ENCODE measurements around the gene SIT1.

The SIT1 gene

GRCh38 chr9:35664531-35665470 is 14.1 kb upstream of the SIT1 start, which contains the start of gene ARHGEF39:
ARHGEF39 (minus strand) TSS chr9:35665195; CDS start chr9:35665169, 26 bp downstream.
- peak; percentile 87 for ATAC-seq
- TF ChIP-seq CREB5 (CRISPR knock-in tag; IDR thresholded peaks at IDR 0.05; ENCODE audit: low read depth) = no peak
- TF ChIP-seq ZFP3 (CRISPR knock-in tag; IDR thresholded peaks at IDR 0.05) = 0 out of 2 replicates have a peak, but pooled peaks have one; percentile 31

- TF ChIP-seq ISL1 (CRISPR knock-in tag; IDR thresholded peaks at IDR 0.05) (no peak), ARNTL (CRISPR knock-in tag; IDR thresholded peaks at IDR 0.05; ENCODE audit: borderline replicate concordance, low read depth) (no peak), POU6F1 (CRISPR knock-in tag; IDR thresholded peaks at IDR 0.05; ENCODE audit: borderline replicate concordance, low read depth) (no peak), ESRRG (CRISPR knock-in tag; IDR thresholded peaks at IDR 0.05) (no peak), GLIS3 (CRISPR knock-in tag; IDR thresholded peaks at IDR 0.05) (no peak), ZFP30 (CRISPR knock-in tag; IDR thresholded peaks at IDR 0.05) (no peak), ZC3H10 (CRISPR knock-in tag; IDR thresholded peaks at IDR 0.05) (no peak), ZNF70 (CRISPR knock-in tag; IDR thresholded peaks at IDR 0.05) (no peak), TSHZ2 (CRISPR knock-in tag; IDR thresholded peaks at IDR 0.05) (no peak), SNAI2 (CRISPR knock-in tag; IDR thresholded peaks at IDR 0.05) (no peak), CSRNP3 (CRISPR knock-in tag; IDR thresholded peaks at IDR 0.05) (no peak), CSDC2 (CRISPR knock-in tag; IDR thresholded peaks at IDR 0.05) (no peak), TCF4 (CRISPR knock-in tag; IDR thresholded peaks at IDR 0.05; ENCODE audit: borderline replicate concordance) (no peak), OSR1 (CRISPR knock-in tag; IDR thresholded peaks at IDR 0.05) (no peak), PATZ1 (CRISPR knock-in tag; IDR thresholded peaks at IDR 0.05; ENCODE audit: borderline replicate concordance) (no peak), ZFP3 (CRISPR knock-in tag; IDR thresholded peaks at IDR 0.05) (no peak), TOX (CRISPR knock-in tag; IDR thresholded peaks at IDR 0.05; ENCODE audit: borderline replicate concordance) (no peak), ZNF8 (CRISPR knock-in tag; IDR thresholded peaks at IDR 0.05) (no peak)
- no peak for ATAC-seq
Observed at GRCh38 chr9:35662437-35662836, 11.7 kb upstream of the SIT1 start.

- TF ChIP-seq ZFP3 (CRISPR knock-in tag; IDR thresholded peaks at IDR 0.05) (no peak), ESRRG (CRISPR knock-in tag; IDR thresholded peaks at IDR 0.05) (no peak)
- ATAC-seq = no peak
Observed at GRCh38 chr9:35661756-35662350, 11.1 kb upstream of the SIT1 start.
